GM19240 (cell line): Measurements from ENCODE around the gene SNRPD1.
"Not testable (repeated sequence)": the region's sequence is repeated elsewhere in the genome, so short reads cannot be mapped to it uniquely, and the experiment has no call there.

ENCODE experiments used
- DNase-seq: peaks from one replicate; pipeline ENCODE4 v3.0.0; 2011; ENCODE audit warnings: low spot score; ENCODE audit not compliant: insufficient read length

The SNRPD1 gene

GRCh38 chr18:21636769-21637168 is 24.7 kb downstream of the SNRPD1 start:
- no peak for DNase-seq

DNA sequence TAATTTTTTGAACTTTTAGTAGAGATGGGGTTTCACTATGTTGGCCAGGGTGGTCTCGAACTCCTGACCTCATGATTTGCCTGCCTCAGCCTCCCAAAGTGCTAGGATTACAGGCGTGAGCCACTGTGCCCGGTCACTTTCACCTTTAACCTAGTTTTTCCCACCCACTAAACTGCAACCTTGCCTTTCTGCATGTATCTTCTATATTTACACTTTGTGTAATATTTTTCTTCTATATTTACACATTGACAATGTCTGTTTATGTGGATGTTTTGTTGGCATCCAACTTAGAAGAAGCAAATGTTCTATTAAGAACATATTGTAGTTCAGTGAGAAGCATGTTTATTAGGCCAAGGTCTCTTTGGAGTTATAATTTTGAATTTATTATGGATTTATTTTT is 26.7 kb downstream of the SNRPD1 start:
- no peak for DNase-seq

- not testable (repeated sequence) for DNase-seq
Measured at GRCh38 chr18:21640375-21640774, 28.3 kb downstream of the SNRPD1 start.

GRCh38 chr18:21650311-21650710 is 38.2 kb downstream of the SNRPD1 start:
- DNase-seq: no peak

DNA sequence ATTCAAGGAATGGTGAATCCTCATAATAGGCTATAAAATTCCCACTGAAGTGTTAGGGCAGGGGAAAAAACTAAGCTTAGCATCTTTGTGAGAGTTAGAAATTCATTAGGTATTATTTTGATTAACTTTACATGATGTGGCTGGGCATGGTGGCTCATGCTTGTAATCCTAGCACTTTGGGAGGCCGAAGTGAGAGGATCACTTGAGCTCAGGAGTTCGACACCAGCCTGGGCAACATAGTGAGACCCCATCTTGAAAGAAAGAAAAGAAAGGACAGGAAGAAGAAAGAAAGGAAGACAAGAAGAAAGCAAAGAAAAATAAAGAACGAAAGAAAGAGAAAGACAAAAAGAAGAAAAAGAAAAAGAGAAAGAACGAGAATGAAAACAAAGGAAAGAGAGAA is 40.0 kb downstream of the SNRPD1 start:
- DNase-seq: no peak

- DNase-seq: no peak
Measured at GRCh38 chr18:21653361-21653760, 41.2 kb downstream of the SNRPD1 start.

DNA sequence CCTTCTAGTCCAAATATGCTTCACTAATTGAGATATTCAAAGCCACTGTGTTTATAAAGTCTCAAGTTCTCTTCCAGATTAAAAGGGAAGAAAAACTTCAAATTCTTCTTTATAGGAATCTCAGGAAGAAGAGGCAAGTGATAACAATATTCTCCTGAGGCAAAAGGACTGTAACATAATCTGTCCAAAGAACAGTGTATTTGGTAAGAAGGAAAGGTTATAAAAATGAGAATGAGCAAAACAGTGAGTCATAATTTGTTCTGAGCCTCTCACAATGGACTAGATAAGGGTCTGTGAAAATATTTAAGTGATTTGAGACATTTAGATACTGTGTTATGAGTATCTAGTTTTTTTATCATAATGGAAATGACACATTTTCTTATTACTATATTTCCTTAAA is 44.3 kb downstream of the SNRPD1 start:
- no peak for DNase-seq

DNA sequence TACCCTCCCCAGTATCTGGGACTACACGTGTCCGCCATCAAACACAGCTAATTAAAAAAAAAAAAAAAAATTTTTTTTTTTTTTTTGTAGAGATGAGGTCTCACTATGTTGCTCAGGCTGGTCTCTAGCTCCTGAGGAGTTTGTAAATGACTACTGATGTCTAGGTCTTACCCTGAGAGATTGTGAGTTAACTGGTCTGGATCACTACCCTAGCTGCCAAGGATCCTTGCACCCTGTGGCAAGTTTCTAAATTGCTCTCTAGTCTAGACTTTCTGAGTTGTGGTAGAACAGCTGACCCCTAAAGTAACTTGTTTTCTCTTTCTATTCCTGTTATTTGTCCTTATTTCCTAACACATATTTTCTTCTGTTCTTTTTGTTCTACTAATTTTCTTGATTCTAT is 48.0 kb downstream of the SNRPD1 start:
- no peak for DNase-seq

- DNase-seq: no peak
Measured at GRCh38 chr18:21662581-21662980, 50.5 kb downstream of the SNRPD1 start.

- no peak for DNase-seq
Measured at GRCh38 chr18:21663578-21663977, 51.5 kb downstream of the SNRPD1 start.

DNA sequence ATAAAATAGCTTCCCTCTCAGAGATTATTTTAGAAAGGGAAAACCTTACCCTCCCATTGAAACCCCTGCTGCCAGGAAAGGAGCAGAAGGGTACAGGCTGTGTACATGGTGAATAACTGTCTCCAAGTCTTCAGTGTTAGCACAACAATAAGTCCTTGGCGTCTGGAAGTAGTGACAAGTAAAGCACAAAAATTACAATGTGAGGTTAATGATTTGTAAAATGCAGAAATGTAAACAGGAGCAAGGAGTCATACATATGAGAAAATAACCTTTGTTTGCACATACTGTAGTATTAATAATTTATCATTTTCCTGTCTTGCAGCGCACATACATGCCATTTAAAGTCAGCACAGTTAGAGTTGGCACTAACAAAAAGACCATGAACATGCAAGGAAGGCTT is 52.0 kb downstream of the SNRPD1 start:
- no peak for DNase-seq

DNA sequence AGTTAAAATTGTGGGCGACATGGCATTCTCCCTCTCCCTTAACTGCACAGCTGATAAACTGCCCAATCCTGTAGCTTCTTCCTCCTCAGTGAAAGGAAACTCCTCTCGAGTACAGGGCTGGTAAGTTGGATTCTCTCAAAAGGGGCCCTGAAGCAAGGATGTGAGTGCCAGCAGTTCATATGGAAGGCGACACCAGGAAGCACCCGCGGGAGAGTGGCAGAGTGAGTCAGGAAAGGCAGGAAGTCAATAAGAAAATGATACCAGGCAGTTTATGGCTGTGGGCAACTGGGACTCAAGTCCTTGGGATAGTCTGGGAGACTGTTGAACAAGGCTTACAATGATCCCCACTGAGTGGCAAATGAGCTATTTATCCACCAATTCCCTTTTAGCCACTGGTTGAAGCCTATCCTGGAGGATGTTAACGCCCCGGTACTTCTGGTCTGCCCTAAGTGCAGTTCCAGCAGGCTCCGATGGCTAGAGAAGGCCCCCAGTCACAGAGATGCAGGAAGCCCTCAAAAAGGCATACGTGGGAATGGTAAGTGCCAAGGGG is 57.7 kb downstream of the SNRPD1 start:
- no peak for DNase-seq

DNA sequence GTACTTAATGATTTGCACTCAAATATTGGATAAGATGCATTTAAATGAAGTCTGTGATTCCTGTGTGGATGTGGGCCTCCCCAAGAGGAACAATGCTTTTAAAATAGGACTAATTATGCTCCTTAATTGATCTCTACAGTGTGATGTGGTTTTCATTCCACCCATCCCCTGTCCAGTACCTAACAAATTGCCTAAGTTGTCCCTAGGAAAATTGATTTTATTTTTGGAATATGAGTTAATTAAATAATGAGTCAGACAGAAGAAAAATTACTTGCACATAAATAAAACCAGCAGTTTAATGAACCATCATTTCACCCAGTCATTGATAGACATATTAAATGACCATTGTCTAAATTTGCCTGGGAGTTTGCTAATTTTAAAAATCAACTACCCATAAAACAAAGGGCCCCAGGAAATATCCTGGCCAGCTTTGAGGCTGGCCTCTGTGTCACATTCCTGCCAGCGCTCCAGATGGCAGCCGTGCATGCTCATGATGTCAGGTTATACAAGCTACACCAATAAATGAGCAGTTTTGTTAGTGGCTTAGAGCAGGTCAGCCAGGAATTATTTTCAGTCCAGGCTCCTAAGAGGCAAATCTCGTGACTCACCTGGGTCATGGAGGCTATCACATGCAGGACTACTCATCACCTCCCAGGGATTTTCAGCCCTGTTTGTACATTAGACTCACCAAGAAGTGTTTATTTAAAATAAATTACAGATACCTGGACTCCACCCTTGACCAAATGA is 60.6 kb downstream of the SNRPD1 start:
- no peak for DNase-seq

GRCh38 chr18:21675354-21675753 is 63.2 kb downstream of the SNRPD1 start:
- not testable (repeated sequence) for DNase-seq

- DNase-seq: no peak
Measured at GRCh38 chr18:21678859-21679258, 66.7 kb downstream of the SNRPD1 start.

GRCh38 chr18:21680161-21680560 is 68.0 kb downstream of the SNRPD1 start:
- no peak for DNase-seq

DNA sequence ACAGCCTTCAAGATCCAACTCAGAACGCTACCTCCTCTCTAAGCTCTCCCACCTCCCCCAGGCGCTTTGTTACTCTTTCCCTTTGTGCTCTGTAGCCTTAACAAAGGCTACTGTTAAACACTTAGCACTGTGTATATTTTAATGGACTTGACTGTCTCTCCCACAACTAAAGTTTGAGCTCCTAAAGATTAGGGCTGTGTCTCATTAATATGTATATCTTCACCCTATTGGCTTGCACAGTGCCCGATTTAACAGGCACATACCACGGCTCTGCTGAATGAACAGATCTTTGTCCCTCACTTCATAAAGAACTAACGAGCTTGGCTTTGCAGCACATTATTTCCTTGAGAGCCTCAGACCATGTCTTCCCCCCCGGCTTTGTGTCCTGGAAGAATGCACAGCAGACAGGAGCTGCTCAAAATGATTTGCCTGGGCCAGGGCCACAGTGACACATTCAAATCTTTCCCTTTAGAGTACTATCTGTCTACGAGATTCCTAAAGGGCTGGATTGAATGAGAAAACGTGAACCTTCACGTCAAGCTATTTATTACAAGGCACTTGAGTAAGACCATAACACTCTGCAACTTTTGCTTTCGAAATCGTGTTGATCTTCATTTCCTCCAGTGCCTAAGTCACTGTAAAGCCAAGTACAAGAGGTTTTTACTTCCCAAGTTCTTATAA is 70.4 kb downstream of the SNRPD1 start:
- peak; percentile 14 for DNase-seq
